Renal cortical epithelial cell (primary cell): ENCODE results near the gene SH3GLB1. TPM values are rescaled to one million over a fixed set of nuclear protein-coding genes. Genes with fewer than 3 reads are reported as not detected.
A peak's percentile ranks its signal among the peaks of the same experiment; 100 is the strongest.

ENCODE experiments used
- DNase-seq: peaks from one replicate; pipeline ENCODE4 v3.0.0-alpha.2; 2011; ENCODE audit warnings: low read depth
- total RNA-seq: library from RNA; depleted of rRNA; stranded (reverse); fragments of >200 nt; gene quantifications from 2 replicates; pipeline ENCODE4 v1.2.3, GENCODE V29; 2014

The SH3GLB1 gene
- total RNA-seq, 1 donor from 2014 or later = 59.1 TPM

- DNase-seq = peak; percentile 64
Measured at GRCh38 chr1:86773341-86774288, 69.2 kb downstream of the SH3GLB1 start.

- DNase-seq = peak; percentile 93
Measured at GRCh38 chr1:86774305-86775295, 70.2 kb downstream of the SH3GLB1 start.

- no peak for DNase-seq
Measured at GRCh38 chr1:86775395-86775794, 71.0 kb downstream of the SH3GLB1 start.

- DNase-seq = no peak
Measured at GRCh38 chr1:86776108-86776507, 71.7 kb downstream of the SH3GLB1 start.

GRCh38 chr1:86778569-86779239 is 74.3 kb downstream of the SH3GLB1 start:
- no peak for DNase-seq

- no peak for DNase-seq
Measured at GRCh38 chr1:86779308-86780191, 75.2 kb downstream of the SH3GLB1 start.

GRCh38 chr1:86782482-86782881 is 78.1 kb downstream of the SH3GLB1 start:
- DNase-seq = no peak

- no peak for DNase-seq
Measured at GRCh38 chr1:86787621-86788020, 83.2 kb downstream of the SH3GLB1 start.

GRCh38 chr1:86788300-86789206 is 84.2 kb downstream of the SH3GLB1 start:
- DNase-seq = peak; percentile 82

GRCh38 chr1:86795316-86795715 is 90.9 kb downstream of the SH3GLB1 start:
- no peak for DNase-seq

Other genes starting within 250 kb of the SH3GLB1 start
- not detected in 2 replicates for gene CLCA1, start 235.6 kb upstream of the SH3GLB1 start, total RNA-seq
- not detected in 2 replicates for gene CLCA4, start 157.5 kb upstream of the SH3GLB1 start, total RNA-seq
- gene SELENOF, start 209.6 kb downstream of the SH3GLB1 start, total RNA-seq = 223 and 247 TPM in 2 replicates
- 14.6 and 27.7 TPM in 2 replicates for gene HS2ST1, start 210.1 kb downstream of the SH3GLB1 start, total RNA-seq